ENCODE results near the gene FXN.
A peak's percentile ranks its signal among the peaks of the same experiment; 100 is the strongest.
"Not testable (repeated sequence)": the region's sequence is repeated elsewhere in the genome, so short reads cannot be mapped to it uniquely, and the experiment has no call there.

The FXN gene

DNA sequence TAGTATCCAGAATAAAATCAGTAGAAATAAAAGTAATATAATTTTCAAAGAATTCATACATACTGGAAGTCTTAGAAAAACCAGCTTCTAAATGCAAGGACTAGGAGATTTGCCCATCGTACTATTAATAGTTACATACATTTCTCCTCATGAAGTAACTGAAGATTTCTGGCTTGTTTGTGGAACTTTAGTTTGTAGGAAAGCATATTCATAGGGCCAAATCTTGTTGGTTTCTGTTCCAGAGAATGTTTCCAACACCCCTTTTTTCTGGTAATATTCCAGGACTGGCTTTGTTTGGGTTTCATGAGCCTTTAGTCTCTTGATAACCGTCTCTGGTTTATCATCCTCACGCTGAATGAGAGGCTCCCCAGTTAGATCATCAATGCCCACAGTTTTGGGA is 72.2 kb downstream of the FXN start:
- DNase-seq = no peak

DNA sequence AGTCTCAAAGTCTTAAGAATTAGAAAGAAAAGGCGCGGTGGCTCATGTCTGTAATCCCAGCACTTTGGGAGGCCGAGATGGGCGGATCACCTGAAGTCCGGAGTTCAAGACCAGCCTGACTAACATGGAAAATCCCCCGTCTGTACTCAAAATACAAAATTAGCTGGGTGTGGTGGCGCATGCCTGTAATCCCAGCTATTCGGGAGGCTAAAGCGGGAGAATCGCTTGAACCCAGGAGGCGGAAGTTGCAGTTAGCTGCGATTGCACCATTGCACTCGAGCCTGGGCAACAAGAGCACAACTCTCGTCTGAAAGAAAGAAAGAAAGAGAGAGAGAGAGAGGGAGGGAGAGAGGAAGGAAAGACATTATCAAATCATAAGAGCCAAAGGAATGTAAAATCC is 73.2 kb downstream of the FXN start:
- not testable (repeated sequence) for DNase-seq

DNA sequence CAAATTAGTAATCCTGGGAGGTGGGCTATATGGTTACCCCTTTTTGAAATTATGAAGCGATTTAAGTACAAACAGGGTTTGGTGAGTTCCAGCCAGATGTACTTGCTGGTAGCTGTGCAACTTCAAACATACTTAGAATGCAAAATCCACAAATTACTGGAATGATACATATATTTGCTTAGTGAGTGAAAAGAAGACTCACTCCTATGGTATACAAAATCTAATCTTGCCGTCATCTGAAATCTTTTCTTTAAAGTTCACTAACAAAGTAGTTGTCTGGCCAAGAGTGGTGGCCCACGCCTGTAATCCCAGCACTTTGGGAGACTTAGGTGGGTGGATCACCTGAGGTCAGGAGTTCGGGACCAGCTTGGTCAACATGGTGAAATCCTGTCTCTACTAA is 73.6 kb downstream of the FXN start:
- DNase-seq = no peak

DNA sequence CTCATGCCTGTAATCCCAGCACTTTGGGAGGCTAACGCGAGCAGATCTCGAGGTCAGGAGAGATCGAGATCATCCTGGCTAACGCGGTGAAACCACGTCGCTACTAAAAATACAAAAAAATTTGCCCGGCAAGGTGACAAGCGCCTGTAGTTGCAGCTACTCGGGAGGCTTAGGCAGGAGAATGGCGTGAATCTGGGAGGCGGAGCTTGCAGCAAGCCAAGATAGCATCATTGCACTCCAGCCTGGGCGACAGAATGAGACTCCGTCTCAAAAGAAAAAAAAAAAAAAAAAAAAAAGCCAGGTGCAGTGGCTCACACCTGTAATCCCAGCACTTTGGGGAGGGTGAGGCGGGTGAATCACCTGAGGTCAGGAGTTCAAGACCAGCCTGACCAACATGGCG is 77.1 kb downstream of the FXN start:
- not testable (repeated sequence) for DNase-seq

DNA sequence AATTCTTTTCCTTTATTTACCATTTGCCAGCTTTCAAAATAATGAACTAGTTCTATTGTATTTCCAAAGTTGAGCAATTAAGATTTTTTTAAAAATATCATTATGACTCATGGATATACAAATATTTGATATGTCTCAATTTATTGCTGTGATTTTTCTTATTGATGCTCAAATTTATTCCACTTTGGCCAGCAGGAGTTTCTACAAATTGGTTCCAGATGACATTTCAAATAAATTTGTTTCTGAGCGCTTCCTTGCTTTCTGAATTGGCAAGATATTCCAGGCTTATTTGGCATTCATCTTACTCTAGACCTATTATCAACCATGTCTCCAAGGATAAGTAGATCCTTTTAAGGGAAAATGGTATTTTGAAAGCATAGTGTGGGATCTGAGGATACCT is 80.1 kb downstream of the FXN start:
- DNase-seq = no peak

DNA sequence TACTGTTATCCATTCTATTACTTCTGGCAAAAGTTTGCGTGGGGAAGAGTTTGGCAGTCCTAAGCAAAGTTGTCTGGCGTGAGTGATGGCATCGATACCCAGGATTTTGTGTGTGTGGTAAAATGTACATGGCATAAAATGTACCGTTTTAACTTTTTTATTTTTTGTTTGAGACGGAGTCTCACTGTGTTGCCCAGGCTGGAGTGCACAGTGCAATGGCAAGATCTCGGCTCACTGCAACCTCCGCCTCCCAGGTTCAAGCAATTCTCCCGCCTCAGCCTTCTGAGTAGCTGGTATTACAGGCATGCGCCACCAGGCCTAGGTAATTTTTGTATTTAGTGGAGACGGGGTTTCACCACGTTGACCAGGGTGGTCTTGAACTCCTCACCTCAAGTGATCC is 83.1 kb downstream of the FXN start:
- DNase-seq = no peak

DNA sequence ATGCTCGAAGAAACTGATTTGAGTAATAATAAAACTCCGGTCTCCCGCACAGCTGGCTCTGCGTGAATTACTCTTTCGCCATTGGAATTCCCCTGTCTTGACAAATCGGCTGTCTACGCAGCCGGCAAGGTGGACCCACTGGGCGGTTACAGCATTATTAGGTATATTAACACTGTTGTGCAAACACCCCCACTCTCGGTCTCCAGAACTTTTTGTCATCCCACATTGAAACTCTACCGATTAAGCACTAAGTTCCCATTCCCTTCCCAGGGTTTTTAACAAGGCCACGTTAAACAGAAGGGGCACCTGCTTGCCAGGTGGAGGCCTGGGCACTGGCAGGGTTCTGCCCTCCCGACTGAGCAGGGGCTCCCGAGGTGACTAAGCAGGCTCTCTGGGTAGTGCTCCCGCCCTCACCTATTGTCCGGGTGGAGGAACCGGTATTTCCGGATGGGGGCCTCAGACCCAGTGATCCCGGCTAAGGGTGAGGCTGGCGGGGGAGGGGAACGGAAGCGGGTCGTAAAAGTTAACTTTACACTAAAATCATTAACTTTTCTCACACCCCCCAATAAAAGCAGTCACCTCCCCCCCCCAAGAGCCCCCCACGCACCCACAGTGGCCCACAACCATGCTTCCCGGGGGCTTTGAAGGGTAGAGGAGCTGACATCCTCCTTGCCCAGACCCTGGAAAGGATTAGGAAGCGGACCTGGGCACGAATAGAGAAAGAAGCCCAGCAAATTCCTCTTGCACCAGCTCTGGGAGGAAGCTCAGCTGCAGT is 85.0 kb downstream of the FXN start:
- no peak for DNase-seq

DNA sequence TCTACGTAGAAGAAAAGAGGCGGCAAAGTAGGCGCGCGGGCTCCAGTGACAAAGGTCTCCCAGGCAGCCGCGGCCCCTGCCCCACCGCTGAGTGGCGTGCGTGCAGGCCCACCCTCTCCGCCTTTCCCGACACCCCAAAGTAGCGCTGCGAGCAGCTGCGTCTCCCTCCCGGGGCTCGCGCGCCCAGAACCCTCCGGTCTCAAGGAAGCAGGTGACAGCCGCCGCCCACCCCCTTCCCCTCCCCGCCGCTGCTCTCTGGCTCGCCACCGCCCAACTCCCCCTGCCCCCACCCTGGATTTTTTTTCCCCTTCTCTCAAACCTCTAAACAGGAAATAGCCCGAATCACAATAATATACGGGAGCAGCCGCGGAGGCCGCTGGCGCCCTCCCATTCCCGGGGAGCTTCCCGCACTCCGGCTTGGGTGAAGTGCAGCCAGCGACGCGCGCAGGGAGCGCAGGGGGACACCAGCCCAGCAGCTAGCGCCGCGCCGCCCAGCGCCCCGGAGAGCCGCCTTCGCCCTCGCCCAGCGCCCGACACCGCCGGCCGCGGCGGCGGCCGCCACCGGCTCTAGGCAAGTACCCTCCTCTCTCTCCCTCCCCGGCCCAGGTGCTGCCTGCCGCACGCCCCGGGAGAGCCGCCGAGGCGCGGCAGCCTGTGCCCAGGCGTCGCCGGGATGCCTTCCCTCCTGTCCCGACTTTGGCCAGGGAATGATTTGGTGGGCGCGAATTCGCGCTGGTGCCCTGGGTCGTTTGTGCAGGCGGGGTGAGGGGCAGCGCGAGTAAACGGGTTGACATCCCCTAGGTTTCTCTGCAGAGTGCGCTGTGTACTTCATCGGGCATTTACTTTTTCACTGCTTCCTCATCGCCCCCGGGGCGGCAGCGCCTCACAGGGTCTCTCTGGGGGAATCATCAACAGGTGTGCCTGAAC is 85.9 kb downstream of the FXN start:
- DNase-seq = peak; percentile 11

DNA sequence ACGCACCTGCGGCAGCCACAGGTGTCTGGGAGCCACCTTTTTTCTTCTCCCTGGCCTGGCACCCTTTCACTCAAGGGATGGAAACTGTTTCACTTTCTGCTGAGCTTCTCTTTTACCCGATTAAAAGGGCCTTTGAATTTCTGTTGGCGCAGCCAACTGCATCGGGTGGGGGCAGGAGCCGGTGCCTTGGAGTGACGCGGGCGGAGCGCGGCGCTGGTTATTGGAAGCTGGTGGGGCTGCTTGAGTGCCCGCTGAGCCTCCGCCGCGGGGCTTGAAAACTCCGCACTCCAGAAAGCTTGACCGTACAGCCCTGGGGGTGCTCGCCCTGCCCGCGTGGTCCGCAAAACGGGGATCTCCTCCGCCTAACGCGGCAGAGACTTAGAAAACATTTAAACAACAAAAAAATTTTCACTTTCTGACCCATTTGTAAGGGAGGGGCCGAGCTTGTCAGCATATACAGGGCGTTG is 86.6 kb downstream of the FXN start:
- DNase-seq = peak; percentile 45

DNA sequence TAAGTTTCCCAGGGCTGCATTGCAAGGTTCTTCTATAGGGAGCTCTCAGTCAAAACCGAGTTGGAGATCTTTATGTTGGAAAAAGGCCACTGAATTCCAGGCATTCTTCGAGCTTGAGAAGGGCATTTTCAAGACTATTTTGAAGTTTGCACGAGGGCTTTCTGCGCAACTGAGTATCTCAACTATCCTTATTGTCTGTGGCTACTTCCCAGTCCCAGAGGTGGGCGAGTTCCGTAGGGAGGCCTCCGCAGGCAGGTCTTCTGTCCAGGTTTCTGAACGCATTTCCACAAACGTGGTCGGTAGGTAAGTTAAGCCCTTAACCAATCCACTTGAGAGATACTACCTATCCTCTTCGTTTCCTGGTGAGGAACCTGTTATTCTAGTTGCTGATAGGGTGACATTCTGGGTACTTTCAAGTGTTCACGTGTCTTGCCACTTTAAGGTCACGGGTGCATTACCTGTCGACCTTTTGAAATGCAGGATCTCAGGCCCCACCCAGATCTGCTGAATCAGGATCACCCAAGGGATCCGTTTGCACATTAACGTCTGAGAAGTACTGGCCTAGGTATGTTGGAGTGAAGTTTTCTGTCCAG is 87.1 kb downstream of the FXN start:
- DNase-seq = no peak

DNA sequence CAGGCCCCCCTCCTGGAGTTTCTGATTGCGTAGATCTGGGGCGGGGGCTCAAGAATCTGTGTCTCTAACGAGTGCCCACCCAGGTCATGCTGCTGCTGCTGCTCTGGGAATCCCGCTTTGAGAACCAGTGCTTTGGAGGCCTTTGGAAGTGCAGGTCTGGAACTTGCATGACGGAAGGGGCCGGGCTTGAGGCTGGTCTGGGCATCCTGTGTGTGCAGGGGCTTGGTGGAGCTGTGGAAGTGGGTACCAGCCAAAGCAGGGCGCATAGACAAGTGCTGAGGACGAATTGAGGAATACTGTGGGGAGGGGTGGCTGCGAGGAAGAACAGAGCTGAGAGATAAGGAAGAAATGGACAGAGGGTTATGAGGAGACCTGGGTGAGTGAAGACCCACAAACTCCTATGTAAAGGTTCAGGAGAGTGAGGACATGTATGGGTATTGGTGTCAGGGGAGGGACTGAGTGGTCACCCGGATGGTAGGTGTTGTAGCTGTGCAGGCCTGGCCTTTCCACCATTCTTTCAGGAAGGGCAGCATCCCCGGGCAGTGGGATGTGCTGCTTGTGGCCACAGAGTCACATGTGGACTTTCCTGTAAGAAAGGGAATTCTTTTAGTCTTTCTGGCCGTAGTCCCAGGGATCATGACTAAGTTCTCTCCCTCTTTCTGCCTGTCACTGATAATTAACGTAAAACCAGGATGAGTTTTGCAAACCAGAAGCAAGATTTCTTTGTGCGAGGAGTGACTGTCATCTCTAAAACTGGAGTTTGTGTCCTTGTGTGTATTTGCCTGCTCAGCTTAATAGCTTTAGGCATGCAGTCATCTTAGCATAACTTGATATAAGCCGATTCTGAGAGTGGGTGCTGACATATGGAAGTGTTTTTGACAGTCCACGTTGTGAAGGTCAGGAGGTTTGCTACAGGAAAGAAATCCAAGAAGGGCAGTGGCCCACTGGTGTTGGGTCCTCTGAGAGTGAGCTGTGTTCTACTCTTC is 95.2 kb downstream of the FXN start:
- no peak for DNase-seq

DNA sequence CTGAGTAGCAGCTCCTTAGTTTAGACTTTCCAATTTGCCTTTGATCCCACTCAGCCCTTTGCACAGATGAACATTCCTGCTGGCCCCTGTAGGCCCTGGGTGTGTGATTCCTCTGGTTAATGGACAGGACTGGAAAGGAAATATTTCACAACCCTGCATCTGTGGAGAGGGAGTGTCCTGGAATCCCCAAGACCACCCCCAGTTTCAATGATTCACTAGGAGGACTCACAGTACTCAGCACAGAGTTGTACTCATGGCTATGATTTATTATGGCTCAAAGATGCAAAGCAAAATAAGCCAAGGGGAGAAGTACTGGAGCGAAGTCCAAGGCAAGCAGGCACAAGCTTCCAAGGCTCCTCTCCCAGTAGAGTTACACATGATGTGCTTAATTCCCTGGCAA is 96.1 kb downstream of the FXN start:
- DNase-seq = no peak

DNA sequence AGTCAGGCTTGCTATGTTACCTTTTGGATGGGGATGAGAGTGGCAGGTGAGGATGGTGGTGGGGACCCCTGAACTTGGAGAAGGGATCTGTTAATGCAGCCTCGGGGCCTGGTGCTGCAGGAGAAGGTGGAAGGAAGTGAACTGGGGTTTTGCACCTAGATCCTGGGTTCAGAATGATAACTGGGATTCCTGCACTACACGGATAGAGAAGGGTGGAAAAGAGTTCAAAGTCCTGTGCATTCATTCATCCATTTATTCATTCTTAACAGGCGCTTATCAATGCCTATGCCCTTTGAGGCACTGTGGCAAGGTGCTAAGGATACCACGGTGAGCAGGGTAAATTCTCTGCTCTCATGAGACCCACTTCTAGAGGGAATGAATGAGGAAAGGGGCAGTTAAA is 96.8 kb downstream of the FXN start:
- DNase-seq = no peak

DNA sequence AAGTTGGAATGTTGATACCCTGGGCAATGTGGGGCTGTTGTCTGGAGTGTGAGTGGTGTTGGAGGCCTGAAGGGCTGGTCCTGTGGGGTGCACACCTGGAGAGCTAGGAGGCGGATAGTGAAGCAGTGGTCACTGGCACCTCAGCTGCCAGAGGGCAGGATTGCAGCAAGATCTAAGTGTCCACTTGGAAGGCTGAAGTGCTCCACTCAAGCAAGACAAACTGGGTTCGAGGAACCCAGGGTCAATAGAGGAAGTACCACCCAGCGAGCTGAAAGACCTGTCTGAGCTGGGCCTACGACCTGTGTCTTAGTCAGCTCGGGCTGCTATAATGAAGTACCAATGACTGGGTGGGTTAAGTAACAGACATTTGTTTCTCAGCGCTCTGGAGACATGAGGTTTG is 98.9 kb downstream of the FXN start:
- no peak for DNase-seq

DNA sequence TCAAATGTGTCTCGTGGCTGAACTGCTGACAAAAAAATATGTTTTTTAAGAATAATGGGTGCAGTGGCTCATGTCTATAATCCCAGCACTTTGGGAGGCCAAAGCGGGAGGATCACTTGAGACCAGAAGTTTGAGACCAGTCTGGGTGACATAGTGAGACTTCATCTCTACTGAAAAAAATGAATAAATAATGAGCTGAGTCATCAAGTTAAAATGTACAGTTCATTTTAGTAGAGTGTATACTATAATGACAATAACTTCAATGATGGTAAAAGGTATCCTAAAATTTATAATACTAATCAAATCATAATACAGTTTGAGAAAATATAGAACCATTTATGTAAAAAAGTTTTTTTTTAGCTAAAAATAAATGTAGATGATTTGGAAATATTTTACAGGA is 100.6 kb downstream of the FXN start:
- no peak for DNase-seq

DNA sequence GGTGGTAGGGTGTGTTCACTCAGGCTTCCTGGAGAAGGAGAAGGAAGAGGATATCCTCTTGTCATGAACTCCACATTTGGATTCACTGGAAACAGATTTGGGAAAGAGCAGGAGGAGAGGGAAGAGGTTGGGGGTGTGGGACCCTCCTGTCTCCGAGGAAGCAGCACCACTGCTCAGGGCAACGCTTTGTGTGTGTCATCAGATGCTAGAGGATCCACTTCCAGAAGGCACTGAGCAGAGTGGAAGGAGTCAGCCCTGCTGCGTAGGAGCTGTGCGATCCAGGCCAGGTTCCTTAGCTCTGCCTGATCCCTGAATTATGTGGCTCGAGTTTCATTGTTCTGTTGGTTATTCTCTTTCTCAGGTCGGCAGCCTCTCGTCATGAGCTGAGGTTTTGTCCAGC is 101.2 kb downstream of the FXN start:
- DNase-seq = no peak

DNA sequence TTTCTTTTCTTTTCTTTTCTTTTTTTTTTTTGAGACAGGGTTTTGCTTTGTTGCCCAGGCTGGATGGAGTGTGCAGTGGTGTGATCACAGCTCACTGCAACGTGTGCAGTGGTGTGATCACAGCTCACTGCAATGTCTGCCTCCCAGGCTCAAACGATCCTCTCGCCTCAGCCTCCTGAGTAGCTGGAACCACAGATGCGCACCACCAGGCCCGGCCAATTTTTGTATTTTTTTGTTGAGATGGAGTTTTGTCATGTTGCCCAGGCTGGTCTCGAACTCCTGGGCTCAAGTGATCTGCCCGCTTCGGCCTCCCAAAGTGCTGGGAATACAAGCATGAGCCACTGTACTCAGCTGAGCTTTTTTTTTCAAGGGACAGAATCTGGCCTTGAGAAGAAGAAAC is 101.8 kb downstream of the FXN start:
- DNase-seq = no peak

DNA sequence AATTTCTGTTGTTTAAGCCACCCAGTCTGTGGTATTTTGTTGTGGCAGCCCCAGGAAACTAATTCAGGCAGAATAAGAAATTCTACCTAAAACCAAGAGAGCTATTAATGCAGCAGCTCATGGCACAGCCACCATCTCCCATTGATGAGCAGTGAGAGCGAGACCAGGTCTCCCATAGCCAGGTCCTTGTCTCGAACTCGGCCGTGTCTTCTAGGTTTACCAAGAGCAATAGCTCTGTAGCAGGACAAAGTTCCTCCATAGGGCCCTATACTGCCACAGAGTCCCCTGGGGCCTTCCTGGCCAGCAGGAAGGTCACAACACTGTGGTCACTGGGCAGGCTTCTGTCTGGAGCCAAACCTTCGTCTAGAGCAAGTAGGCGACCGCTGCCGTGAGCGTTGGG is 104.0 kb downstream of the FXN start:
- DNase-seq = no peak

DNA sequence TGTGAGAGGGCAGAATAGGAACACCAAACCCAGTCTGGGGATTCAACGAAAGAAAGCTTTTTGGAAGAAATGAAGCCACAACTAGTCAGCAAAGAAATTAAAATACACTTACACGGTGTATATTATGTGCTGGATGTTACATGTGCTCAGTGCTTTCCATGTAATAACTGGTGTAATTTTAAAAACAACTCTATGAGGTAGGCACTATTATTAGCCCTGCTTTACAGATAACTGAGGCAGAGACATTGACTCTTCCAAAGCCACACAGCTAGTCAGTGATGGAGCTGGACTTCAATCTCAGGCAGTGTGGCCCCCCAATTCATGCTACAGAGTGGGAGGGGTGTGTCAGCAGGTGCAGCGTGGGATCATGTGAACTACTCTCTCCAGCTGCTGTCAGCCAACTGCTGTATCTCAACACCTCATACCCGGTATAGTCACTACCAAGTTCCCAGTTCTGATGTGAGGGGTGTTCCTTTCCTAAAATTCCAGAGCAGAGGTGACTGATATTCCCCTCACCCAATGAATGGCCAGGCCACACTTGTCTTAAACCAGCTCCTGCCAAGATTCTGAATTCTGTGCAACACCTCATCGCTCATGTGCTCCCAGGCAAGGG is 104.7 kb downstream of the FXN start:
- DNase-seq = no peak

DNA sequence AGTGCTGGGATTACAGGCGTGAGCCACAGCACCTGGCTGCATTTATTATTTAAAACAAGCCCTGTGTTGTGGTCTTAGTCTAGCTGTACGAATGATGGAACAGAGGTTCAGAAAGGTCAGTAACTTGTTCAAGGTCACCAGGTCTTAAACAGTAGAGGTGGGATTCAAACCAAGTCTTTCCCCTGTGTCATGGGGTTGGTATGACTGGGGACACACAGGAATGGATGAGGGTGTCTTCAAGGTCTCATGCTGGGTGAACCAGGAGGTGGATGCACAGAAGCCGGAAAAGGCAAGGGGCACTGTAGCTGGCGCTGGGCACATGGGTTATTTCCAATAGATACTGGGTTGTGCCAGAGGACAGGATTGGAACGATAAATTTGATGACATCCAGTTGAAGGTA is 106.3 kb downstream of the FXN start:
- no peak for DNase-seq

DNA sequence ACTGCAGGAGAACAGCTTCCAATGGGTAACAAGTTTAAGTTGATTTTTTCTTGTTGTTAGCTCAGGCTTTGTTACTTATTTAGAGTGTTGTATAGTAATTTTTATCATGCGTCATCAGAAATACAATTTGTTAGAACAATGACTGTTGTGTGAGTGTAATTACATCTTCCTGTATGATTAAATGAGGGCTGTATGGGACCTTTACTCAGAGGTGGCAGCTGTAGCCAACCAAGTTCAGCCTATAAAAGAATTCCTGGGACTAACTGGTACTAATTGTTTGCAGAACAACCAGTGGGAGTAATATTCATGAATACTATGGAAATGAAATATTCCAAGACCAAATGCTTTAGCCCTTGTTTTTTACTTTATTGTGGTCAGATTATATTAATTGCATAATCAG is 107.7 kb downstream of the FXN start:
- no peak for DNase-seq

DNA sequence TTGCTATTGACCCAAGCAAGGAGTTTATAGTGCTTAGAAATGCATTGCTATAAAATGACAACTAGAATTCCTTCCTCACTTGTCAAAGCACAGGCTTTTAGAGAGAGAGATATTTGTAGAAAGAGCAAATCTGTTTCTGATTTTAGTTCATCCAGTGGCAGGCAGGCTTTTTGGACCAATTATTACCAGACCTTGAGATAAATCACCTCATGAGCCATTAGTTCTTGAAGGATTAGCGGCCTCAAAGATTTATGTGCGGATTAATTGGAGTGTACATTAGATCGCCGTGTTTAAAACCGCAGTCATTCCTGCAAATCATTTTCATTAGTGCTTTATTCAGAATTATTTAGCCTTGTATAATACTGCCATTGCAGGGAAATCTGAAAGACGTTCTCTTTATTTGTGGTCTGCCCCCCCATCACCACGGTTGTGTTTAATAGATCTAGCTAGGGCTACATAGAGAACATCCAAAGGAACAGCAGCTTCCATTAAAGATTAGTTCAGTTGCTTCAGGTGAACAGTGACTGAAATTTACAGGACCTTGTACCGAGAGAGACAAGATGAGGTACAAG is 109.7 kb downstream of the FXN start:
- no peak for DNase-seq
